ENCODE measurements around the gene MAD2L1. TPM values are rescaled to one million over a fixed set of nuclear protein-coding genes. Genes with fewer than 3 reads are reported as not detected.

Gene MAD2L1
- total RNA-seq, 2 experiments from 2014 or later = 109 to 112 TPM

DNA sequence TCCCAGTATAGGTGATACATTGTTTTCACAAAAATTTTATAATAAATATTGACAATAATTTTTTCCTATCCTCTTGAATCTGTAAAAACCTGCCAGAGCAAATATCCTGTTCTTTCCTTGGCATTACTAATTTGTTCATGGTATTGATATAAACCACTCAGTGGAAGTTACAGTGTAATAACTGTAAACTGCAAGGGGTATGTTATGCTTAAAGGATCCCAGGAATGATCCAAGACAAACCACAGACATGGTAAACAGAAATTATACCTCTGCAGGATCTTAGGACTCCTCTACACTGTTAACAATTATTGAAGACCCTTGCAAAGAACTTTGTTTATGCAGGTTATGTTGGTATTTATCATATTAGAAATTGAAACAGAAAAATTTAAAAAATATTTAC, 17.7 kb upstream of the MAD2L1 start:
- Histone ChIP-seq H3K27ac (ENCODE audit: low read depth, low read length, poor library complexity, severe bottlenecking) (no peak overlapping the region), H3K36me3 (ENCODE audit: insufficient read depth, low read length) (no peaks in the 10 kb centered on the region), H3K79me2 (ENCODE audit: insufficient read depth, low read depth, low read length) (no peaks in the 10 kb centered on the region), H3K4me2 (ENCODE audit: low read length) (no peak overlapping the region), H2AFZ (ENCODE audit: low read length) (no peak overlapping the region), H3K9me2 (ENCODE audit: insufficient read depth, low read length) (no peaks in the 10 kb centered on the region), H3K4me1 (ENCODE audit: insufficient read depth, low read length, poor library complexity, severe bottlenecking) (no peaks in the 10 kb centered on the region), H3K4me3 (ENCODE audit: low read depth, low read length, poor library complexity, severe bottlenecking) (no peak overlapping the region), H3K9me3 (ENCODE audit: low read length) (0 out of 2 replicates have a peak, but pooled peaks cover 5% of the 10 kb centered on the region), H4K20me1 (ENCODE audit: insufficient read depth, low read length) (no peaks in the 10 kb centered on the region)
- BruUV-seq (replicated peaks) = no TSS peak
- TF ChIP-seq, protein P1, sequence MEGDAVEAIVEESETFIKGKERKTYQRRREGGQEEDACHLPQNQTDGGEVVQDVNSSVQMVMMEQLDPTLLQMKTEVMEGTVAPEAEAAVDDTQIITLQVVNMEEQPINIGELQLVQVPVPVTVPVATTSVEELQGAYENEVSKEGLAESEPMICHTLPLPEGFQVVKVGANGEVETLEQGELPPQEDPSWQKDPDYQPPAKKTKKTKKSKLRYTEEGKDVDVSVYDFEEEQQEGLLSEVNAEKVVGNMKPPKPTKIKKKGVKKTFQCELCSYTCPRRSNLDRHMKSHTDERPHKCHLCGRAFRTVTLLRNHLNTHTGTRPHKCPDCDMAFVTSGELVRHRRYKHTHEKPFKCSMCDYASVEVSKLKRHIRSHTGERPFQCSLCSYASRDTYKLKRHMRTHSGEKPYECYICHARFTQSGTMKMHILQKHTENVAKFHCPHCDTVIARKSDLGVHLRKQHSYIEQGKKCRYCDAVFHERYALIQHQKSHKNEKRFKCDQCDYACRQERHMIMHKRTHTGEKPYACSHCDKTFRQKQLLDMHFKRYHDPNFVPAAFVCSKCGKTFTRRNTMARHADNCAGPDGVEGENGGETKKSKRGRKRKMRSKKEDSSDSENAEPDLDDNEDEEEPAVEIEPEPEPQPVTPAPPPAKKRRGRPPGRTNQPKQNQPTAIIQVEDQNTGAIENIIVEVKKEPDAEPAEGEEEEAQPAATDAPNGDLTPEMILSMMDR (conservative IDR thresholded peaks at IDR 0.05; ENCODE audit: low read length) = no peak
- TF ChIP-seq EZH2phosphoT487 (IDR thresholded peaks at IDR 0.05; ENCODE audit: borderline replicate concordance, low read depth, low read length) = no peak
- no peak for DNase-seq (ENCODE audit: low spot score)
- ChIA-PET CTCF (ENCODE audit: unreplicated experiment) (no interaction called here), POLR2A (no interaction called here)
- intact Hi-C loops (cut with micrococcal nuclease; ENCODE audit: unreplicated experiment) = no loop called here

DNA sequence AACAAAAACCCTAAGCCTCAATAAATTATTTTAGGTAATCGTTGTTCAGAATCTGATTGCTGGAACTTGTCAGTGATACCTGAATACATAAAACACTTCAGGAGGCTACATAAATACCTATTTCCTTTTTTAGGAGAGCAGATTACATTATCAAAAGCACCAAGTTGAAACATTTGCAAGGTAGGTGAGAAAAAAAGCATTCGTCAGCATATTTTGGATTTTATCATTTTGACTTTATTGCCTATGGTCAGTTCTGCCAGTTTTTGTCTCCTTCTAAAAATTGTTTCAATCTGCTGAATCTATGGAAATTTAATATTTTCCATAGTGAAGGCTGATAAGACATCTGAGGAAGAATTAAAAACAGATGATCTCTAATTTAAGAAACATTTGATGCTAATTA, 16.5 kb upstream of the MAD2L1 start:
- H3K9me3 ChIP-seq (ENCODE audit: low read length) = no peaks in the 10 kb centered on the region
- no peak overlapping the region for H3K27ac ChIP-seq (ENCODE audit: low read depth, low read length, poor library complexity, severe bottlenecking)
- intact Hi-C loops (cut with micrococcal nuclease; ENCODE audit: unreplicated experiment) = no loop called here
- H3K9me2 ChIP-seq (ENCODE audit: insufficient read depth, low read length) = no peaks in the 10 kb centered on the region
- ChIA-PET POLR2A (interaction anchor here (0.6 to 0.9 kb wide), 3 partner anchors 17 to 1215 kb away, joined by 3 read pairs; no protein-coding TSS in a partner anchor), CTCF (ENCODE audit: unreplicated experiment) (no interaction called here)
- H3K4me3 ChIP-seq (ENCODE audit: low read depth, low read length, poor library complexity, severe bottlenecking) = no peak overlapping the region
- TF ChIP-seq, protein P1 (conservative IDR thresholded peaks at IDR 0.05; ENCODE audit: low read length) = no peak
- no peak for TF ChIP-seq EZH2phosphoT487 (IDR thresholded peaks at IDR 0.05; ENCODE audit: borderline replicate concordance, low read depth, low read length)
- H3K4me1 ChIP-seq (ENCODE audit: insufficient read depth, low read length, poor library complexity, severe bottlenecking) = no peaks in the 10 kb centered on the region
- H2AFZ ChIP-seq (ENCODE audit: low read length) = no peak overlapping the region
- no peak overlapping the region for H3K4me2 ChIP-seq (ENCODE audit: low read length)
- DNase-seq (ENCODE audit: low spot score) = no peak
- no TSS peak for BruUV-seq (replicated peaks)
- H4K20me1 ChIP-seq (ENCODE audit: insufficient read depth, low read length) = no peaks in the 10 kb centered on the region
- H3K36me3 ChIP-seq (ENCODE audit: insufficient read depth, low read length) = no peaks in the 10 kb centered on the region
- no peaks in the 10 kb centered on the region for H3K79me2 ChIP-seq (ENCODE audit: insufficient read depth, low read depth, low read length)

DNA sequence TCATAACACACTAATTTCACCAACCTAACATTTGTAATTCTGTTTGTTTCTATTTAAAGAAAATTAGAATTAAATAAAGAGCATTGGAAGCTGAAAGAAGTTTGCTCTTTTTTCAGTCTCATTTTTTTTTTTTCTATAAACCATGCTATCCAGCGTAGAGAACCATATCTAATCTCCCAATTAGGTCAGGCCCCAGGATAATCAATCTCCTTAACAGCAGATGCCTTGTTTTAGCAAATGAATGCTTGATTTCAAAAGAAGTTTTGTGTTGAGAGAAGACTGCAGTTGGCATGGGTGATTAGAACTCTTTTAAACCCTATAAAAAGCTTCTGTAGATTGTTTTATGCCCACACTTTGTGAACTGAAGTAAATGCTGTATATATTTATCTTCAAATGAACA, 15.6 kb upstream of the MAD2L1 start:
- no peak overlapping the region for H2AFZ ChIP-seq (ENCODE audit: low read length)
- H3K9me2 ChIP-seq (ENCODE audit: insufficient read depth, low read length) = no peaks in the 10 kb centered on the region
- no peaks in the 10 kb centered on the region for H3K9me3 ChIP-seq (ENCODE audit: low read length)
- POLR2A ChIA-PET = interaction anchor here (1.0 kb wide), 2 partner anchors 13 to 52 kb away, joined by 3 to 4 read pairs; no protein-coding TSS in a partner anchor
- intact Hi-C loops (cut with micrococcal nuclease; ENCODE audit: unreplicated experiment) = no loop called here
- DNase-seq (ENCODE audit: low spot score) = no peak
- no peaks in the 10 kb centered on the region for H3K79me2 ChIP-seq (ENCODE audit: insufficient read depth, low read depth, low read length)
- H3K4me1 ChIP-seq (ENCODE audit: insufficient read depth, low read length, poor library complexity, severe bottlenecking) = no peaks in the 10 kb centered on the region
- TF ChIP-seq, protein P1 (conservative IDR thresholded peaks at IDR 0.05; ENCODE audit: low read length) = no peak
- TF ChIP-seq EZH2phosphoT487 (IDR thresholded peaks at IDR 0.05; ENCODE audit: borderline replicate concordance, low read depth, low read length) = no peak
- H3K27ac ChIP-seq (ENCODE audit: low read depth, low read length, poor library complexity, severe bottlenecking) = no peak overlapping the region
- CTCF ChIA-PET (ENCODE audit: unreplicated experiment) = no interaction called here
- H3K4me3 ChIP-seq (ENCODE audit: low read depth, low read length, poor library complexity, severe bottlenecking) = no peak overlapping the region
- H3K36me3 ChIP-seq (ENCODE audit: insufficient read depth, low read length) = no peaks in the 10 kb centered on the region
- no peak overlapping the region for H3K4me2 ChIP-seq (ENCODE audit: low read length)
- BruUV-seq (replicated peaks) = no TSS peak
- no peaks in the 10 kb centered on the region for H4K20me1 ChIP-seq (ENCODE audit: insufficient read depth, low read length)

Measured in OCI-LY7 (cell line).